Left ventricle myocardium superior (tissue), 1 donor: ENCODE results near the gene GALE. TPM values are rescaled to one million over a fixed set of nuclear protein-coding genes. Genes with fewer than 3 reads are reported as not detected.
"Not testable (repeated sequence)": the region's sequence is repeated elsewhere in the genome, so short reads cannot be mapped to it uniquely, and the experiment has no call there.

Experiments used
- ATAC-seq: fragments of 200-7000 bp; cut with Tn5 transposase; one replicate; pipeline ENCODE4 v1.9.1; 2020; ENCODE audit warnings: mild to moderate bottlenecking, moderate library complexity
- DNase-seq: peaks from one replicate; pipeline ENCODE4 v3.0.0-alpha.2; 2020
- intact Hi-C: fragments of 100-400 bp; cut with micrococcal nuclease; formaldehyde crosslinking; loops from one replicate; pipeline ENCODE4 v1.11.0; 2022
- long read RNA-seq: library from polyadenylated mRNA; unstranded; transcript quantifications from one replicate; pipeline ENCODE4 v2.0.0, GENCODE V29; 2021
- total RNA-seq: library from RNA; stranded (reverse); fragmentation: NEBNext Ultra II Directional; extraction: Animal tissue kit (Norgen Biotek cat#: 25700); gene quantifications from one replicate; pipeline ENCODE4 v1.2.1, GENCODE V29; 2021
- donor health status: DM: no; HTN: yes; CAD: no; lungs with severe emphysema.

Gene GALE
- total RNA-seq, result 5.1 TPM
- long read RNA-seq, transcript GALE-216 (12 exons, 1,566 nt), result major isoform, 9 of 13 reads
- long read RNA-seq, partial matches to known transcripts, result 0 of 13 reads
- long read RNA-seq, other reads (novel, unspliced or antisense), result 3 of 13 reads

DNA sequence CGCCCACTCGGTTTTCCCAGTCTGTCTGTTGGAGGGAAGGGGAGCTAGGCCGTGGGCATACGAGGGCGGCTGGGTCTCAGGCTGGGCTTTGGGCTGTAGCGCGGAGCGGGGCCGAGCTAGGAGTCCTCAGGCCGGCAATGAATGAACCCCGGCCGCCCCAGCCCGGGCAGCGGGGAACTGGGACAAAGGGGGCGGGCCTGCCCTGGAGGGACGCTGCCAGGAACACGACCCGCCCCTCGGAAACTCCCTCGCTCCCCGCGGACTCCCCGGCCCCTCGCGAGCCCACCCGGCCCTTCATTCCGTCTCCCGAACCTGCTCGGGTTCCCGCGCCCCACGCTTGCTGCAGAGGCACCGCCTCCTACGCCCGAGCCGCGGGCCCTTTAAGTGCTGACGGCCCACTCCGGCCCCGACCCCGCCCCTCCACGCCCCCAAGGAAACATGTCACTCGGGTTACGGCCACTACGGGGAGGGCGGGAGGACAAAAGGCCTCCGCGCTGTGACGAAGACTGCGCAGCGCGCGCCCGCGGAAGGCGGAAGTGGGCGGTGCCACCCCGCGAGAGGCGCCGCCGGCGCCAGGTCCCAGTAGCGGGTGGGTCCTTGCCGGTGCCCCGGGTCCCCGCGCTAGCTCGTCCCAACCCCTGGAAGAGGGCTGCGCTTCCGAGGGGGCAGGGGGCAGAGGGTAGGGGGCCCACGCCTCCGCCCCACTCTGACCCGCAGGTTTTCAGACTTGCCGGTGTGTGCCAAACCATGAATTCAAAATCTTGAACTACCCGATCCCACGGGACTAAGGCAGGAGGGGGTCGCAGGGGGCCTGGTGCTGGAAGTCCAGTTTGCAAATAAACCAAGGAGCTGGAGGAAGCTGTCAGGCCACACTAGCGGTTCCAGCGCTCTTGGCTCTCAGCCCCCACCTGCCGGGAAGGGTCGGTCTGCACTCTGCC lies at the start of gene GALE:
TSS of gene GALE (minus strand) at position 355 of the 938 bp plus-strand sequence. CDS start 1,747 bp downstream, outside the sequence.
- ATAC-seq (peak; percentile 96), DNase-seq (peak; percentile 98)
- intact Hi-C loops, result no loop called here

DNA sequence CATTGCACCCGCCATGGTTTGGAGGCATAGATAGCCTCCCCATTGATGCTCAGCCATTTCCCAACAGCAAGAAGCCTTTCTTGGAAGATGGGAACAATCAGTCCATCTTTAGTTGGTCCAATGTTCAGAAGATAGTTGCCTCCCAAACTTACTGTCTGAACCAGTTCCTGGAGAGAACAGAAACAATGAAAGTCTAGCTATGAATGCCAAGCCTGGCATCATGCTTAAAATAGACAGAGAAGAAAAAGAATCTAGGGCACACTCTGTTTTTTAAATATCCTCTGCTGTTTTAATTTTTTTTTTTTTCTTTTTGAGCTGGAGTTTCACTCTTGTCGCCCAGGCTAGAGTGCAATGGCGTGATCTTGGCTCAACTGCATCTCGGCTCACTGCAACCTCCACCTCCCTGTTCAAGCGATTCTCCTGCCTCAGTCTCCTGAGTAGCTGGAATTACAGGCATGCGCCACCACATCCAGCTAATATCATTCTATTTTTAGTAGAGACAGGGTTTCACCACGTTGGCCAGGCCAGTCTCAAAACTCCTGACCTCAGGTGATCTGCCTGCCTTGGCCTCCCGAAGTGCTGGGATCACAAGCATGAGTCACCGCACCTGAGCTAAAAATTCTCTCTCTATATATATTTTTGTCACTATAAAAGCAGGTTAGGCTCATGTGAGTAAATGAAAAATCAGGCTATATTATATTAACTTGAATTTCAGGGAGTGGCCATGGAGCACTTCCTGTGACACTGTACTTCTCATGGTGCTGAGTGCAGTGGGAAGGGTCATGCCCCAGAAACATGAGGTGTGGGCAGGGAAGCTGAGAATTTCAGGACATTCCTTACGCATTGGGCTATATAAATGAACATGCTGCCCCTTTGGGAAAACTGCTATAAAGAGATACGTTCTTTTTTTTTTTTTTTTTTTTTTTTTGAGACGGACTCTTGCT lies 48.4 kb upstream of the GALE start:
- intact Hi-C loops, result no loop called here
- ATAC-seq (peak; percentile 93), DNase-seq (peak; percentile 45)

- DNase-seq, ATAC-seq, intact Hi-C loops: not testable (repeated sequence)
Measured at GRCh38 chr1:23847482-23848095, 47.0 kb upstream of the GALE start.

DNA sequence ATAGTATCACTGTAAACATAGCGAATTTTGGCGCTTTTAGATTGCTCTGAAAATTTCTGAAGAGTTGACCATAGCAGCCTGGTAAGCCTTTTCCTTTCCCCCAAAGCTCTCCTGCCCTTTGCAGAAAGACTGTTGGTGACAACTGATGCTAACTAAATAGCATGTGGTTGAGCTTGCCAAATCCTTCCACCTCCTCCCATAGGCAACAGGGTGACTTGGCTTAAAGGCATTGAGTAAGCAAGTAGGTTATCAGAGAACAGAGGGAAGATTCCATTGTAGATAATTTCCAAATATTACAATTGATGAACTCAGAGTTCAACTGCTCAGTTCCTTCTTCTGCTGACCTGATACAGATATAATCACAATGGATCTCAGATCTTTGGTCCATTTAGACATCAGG lies 44.6 kb upstream of the GALE start:
- ATAC-seq (no peak), DNase-seq (no peak)
- intact Hi-C loops, result no loop called here

GRCh38 chr1:23843644-23844043 lies 43.1 kb upstream of the GALE start:
- no peak for DNase-seq
- intact Hi-C loops, result no loop called here
- no peak for ATAC-seq

DNA sequence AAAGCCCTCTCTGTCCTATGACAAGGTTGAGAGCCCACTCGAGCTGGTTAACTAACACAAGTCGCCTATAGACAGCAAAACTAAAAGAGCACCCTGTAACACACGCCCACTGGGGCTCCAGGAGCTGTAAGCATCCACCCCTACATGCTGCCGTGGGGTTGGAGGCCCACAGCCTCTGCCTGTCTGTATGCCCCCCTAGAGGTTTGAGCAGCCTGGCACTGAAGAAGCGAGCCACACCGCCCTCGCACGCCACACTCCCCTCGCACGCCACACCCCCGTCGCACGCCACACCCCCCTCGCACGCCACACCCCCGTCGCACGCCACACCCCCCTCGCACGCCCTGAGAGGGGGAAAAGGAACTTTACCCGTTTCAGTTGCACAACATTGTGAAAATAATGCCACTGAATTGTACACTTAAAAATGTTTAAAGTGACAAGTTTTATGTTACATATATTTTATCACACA lies 37.9 kb upstream of the GALE start:
- DNase-seq, result peak; percentile 74
- intact Hi-C loops, result no loop called here
- ATAC-seq, result peak; percentile 100

GRCh38 chr1:23837908-23838307 lies 37.4 kb upstream of the GALE start:
- intact Hi-C loops, result no loop called here
- no peak for DNase-seq
- ATAC-seq, result peak; percentile 15

DNA sequence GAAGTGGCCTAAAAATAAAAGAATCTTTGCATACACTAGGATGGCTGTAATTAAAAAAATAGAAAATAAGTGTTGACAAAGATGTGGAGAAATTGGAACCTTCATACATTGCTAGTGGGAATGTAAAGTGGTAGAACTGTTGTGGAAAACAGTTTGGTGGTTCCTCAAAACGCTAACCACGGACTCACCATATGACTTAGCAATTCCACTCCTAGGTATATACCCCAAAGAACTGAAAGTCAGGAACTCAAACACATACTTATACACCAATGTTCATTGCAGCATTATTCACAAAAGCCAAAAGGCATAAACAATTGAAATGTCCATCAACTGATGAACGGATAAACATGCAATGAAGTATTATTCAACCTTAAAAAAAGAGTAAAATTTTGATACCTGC lies 35.5 kb upstream of the GALE start:
- no peak for DNase-seq
- no peak for ATAC-seq
- intact Hi-C loops, result no loop called here

DNA sequence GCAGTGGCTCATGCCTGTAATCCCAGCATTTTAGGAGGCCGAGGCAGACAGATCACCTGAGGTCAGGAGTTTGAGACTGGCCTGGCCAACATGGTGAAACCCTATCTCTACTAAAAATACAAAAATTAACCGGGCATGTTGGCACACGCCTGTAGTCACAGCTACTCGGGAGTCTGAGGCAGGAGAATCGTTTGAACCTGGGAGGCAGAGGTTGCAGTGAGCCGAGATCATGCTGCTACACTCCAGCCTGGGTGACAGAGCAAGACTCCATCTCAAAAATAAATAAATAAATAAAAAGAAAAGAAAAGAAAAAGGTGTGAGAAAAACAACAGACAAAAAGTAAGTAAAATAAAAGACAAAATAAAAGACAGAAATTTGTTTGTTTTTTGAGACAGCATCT lies 33.6 kb upstream of the GALE start:
- intact Hi-C loops, DNase-seq, ATAC-seq: not testable (repeated sequence)

- ATAC-seq (no peak), DNase-seq (no peak)
- intact Hi-C loops, result no loop called here
Measured at GRCh38 chr1:23827717-23828116, 27.2 kb upstream of the GALE start.

GRCh38 chr1:23826590-23826989 lies 26.0 kb upstream of the GALE start:
- intact Hi-C loops, ATAC-seq: not testable (repeated sequence)

GRCh38 chr1:23825762-23826522 lies 25.4 kb upstream of the GALE start:
- intact Hi-C loops, result no loop called here

More at GRCh38 chr1:23826590-23826989, 26.0 kb upstream of the GALE start:
- DNase-seq, result not testable (repeated sequence)

GRCh38 chr1:23825076-23825761 lies 24.7 kb upstream of the GALE start, which contains the start of gene HMGCL:
HMGCL (minus strand) TSS chr1:23825429; CDS start chr1:23825415, 14 bp downstream.
- DNase-seq, result peak; percentile 96
- ATAC-seq, result peak; percentile 100
- intact Hi-C loops, result no loop called here

More at GRCh38 chr1:23825762-23826522, 25.4 kb upstream of the GALE start:
- no peak for ATAC-seq
- DNase-seq, result no peak

- DNase-seq, result no peak
- intact Hi-C loops, result no loop called here
- no peak for ATAC-seq
Measured at GRCh38 chr1:23824711-23825075, 24.1 kb upstream of the GALE start.

GRCh38 chr1:23823767-23824166 lies 23.2 kb upstream of the GALE start:
- DNase-seq (no peak), ATAC-seq (no peak)
- intact Hi-C loops, result no loop called here

DNA sequence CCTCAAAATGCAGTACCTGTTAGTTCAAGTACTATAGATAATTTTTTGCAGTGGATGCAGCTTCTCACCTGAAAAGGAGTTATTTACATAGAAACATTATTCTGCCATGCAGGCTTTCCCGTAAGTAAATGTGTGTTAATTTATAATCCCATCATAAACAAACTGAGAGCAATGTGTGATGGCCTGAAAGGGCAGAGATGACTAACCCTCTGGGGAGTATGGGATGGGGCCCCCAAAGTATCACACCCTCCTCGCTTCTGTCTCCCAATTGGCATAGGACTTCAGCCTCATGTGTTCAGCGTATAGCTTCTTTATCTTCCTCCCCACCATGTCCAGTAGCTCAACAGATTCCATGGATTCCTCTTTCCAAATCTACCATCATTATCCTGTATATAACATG lies 17.1 kb upstream of the GALE start:
- DNase-seq (no peak), ATAC-seq (no peak)
- intact Hi-C loops, result no loop called here

DNA sequence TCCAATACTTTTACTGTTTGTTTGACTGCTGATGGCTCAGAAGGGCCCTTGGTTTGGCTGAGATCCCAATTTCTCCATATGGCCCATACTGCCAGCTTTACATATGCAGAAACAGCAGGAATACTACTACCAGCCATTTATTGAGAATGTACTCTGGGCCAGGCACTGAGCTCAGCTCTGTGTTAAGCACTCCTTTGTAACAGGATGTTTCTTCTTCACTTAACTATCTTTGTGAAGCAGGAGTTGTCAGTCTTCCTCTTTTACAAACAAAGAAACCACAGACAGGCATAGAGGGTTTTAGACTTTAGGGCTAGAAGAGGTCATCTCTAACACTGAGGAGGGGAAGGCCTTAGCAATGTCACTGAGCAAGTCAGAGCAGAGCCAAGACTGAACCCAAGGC lies 16.4 kb upstream of the GALE start:
- no peak for ATAC-seq
- DNase-seq, result no peak
- intact Hi-C loops, result no loop called here

DNA sequence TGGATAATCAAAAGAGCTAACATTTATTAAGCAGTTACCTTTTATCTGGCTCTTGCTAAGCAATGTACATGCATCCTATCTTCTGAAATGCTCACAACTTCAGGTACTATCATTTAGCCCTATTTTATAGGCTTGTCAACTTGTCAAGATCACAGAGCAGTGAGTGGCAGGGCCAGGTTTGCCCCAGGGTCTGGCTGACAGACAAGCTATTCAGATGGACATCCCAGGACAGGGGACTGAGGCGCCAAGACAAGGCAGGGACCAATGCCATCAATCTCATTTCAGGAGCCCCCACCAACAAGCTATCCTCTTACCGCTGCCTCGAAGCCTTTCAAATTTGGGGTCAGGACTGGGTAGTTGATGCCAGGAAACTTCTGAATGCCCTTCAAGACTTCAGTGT lies 15.8 kb upstream of the GALE start:
- no peak for ATAC-seq
- intact Hi-C loops, result no loop called here
- DNase-seq, result no peak
